NT2/D1 (cell line): ENCODE results near the gene TMEM190.

Experiments
- DNase-seq: peaks from one replicate; pipeline ENCODE4 v3.0.0-alpha.2; 2011; ENCODE audit warnings: low read depth, low spot score
- H3K27me3 ChIP-seq: 2 replicates; pipeline ENCODE4 v1.6.0; 2011; ENCODE audit warnings: mild to moderate bottlenecking; ENCODE audit not compliant: insufficient read length, insufficient read depth
- H3K36me3 ChIP-seq: 2 replicates; pipeline ENCODE4 v1.6.1; 2011; ENCODE audit warnings: mild to moderate bottlenecking, low read length, mixed read lengths; ENCODE audit not compliant: insufficient read depth, insufficient read length
- H3K4me1 ChIP-seq: 2 replicates; pipeline ENCODE4 v1.5.1; 2011; ENCODE audit not compliant: insufficient read depth, insufficient read length
- H3K4me3 ChIP-seq: 2 replicates; pipeline ENCODE4 v1.5.1; 2011; ENCODE audit warnings: low read depth; ENCODE audit not compliant: insufficient read length
- H3K9ac ChIP-seq: 2 replicates; pipeline ENCODE4 v1.6.0; 2011; ENCODE audit warnings: low read depth; ENCODE audit not compliant: insufficient read length
- H3K9me3 ChIP-seq: 2 replicates; pipeline ENCODE4 v1.5.1; 2011; ENCODE audit warnings: mild to moderate bottlenecking, low read length; ENCODE audit not compliant: insufficient read depth
- SUZ12 ChIP-seq: IDR thresholded peaks from 2 replicates; pipeline ENCODE4 v1.6.1; 2011; ENCODE audit not compliant: insufficient read length, insufficient read depth; ENCODE audit errors: extremely low read depth
- YY1 ChIP-seq: IDR thresholded peaks from 2 replicates; pipeline ENCODE4 v1.6.1; 2011; ENCODE audit not compliant: insufficient read length, insufficient read depth
- ZNF274 ChIP-seq: IDR thresholded peaks from 2 replicates; pipeline ENCODE4 v1.6.1; 2011; ENCODE audit warnings: mild to moderate bottlenecking, low read depth, low read length

The TMEM190 gene

GRCh38 chr19:55423225-55424005 is 46.8 kb downstream of the TMEM190 start:
- peaks cover 10% of the 10 kb centered on the region for H3K27me3 ChIP-seq
- no peak for TF ChIP-seq YY1
- no peak for TF ChIP-seq ZNF274
- no peak for TF ChIP-seq SUZ12
- no peak overlapping the region for H3K9ac ChIP-seq
- no peak overlapping the region for H3K4me3 ChIP-seq
- peaks cover 10% of the 10 kb centered on the region; the same call in 1 of the 2 replicates for H3K9me3 ChIP-seq
- H3K36me3 ChIP-seq = no peaks in the 10 kb centered on the region
- no peak for DNase-seq
- H3K4me1 ChIP-seq = no peaks in the 10 kb centered on the region

- no peak for TF ChIP-seq YY1
- TF ChIP-seq SUZ12 = no peak
- no peak for TF ChIP-seq ZNF274
- H3K27me3 ChIP-seq = peaks cover 6% of the 10 kb centered on the region
- no peak for DNase-seq
- H3K4me3 ChIP-seq = no peak overlapping the region
- no peak overlapping the region for H3K9ac ChIP-seq
- no peaks in the 10 kb centered on the region for H3K36me3 ChIP-seq
- H3K9me3 ChIP-seq = peaks cover 7% of the 10 kb centered on the region; the same call in 1 of the 2 replicates
- peaks cover 2% of the 10 kb centered on the region for H3K4me1 ChIP-seq
These were observed 47.9 kb downstream of the TMEM190 start for GRCh38 chr19:55424518-55424917.

DNA sequence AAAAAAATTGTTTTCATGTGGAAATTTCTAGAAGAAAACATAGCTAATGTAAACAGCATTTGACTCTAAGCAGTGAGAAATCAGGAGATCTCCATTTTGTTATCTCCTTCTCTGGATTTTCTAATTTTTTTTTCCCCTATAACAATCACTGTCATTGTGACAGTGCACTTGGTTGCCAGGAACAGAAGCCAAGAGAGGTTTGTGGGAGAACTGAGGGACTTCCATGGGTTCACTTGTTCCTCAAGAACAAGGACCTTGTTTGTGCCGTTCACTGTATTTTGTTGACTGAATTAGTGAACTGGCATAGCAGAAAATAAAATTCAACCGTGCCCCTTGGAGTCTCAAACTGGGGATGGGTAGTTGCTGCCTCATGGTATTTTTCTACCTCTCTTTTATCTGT is 49.4 kb downstream of the TMEM190 start:
- H3K9ac ChIP-seq = no peak overlapping the region
- H3K4me3 ChIP-seq = no peak overlapping the region
- TF ChIP-seq ZNF274 (no peak), YY1 (no peak), SUZ12 (no peak)
- peaks cover 2% of the 10 kb centered on the region for H3K4me1 ChIP-seq
- no peaks in the 10 kb centered on the region for H3K27me3 ChIP-seq
- no peaks in the 10 kb centered on the region; the same call in 1 of the 2 replicates for H3K9me3 ChIP-seq
- H3K36me3 ChIP-seq = no peaks in the 10 kb centered on the region
- no peak for DNase-seq
